Lower leg skin (tissue), 4 donors: Measurements from ENCODE around the gene IRX4. TPM values are rescaled to one million over a fixed set of nuclear protein-coding genes. Genes with fewer than 3 reads are reported as not detected.
A peak's percentile ranks its signal among the peaks of the same experiment; 100 is the strongest.

Experiments used
- DNase-seq, 2 donors: peaks; one replicate each; pipeline ENCODE4 v3.0.0-alpha.2; 2019; ENCODE audit warnings: low spot score in 2 of 2
- H3K4me3 ChIP-seq: fragments of 200-600 bp; sonication (generic); 2 replicates; pipeline ENCODE4 v1.5.1; 2017; ENCODE audit warnings: mild to moderate bottlenecking, low read depth; ENCODE audit not compliant: poor library complexity, severe bottlenecking
- POLR2A ChIP-seq, 2 donors: fragments of 450-650 bp; IDR thresholded peaks; one replicate each; pipeline ENCODE4 v1.6.1; 2016 to 2017; ENCODE audit warnings: antibody characterized with exemption in 2 of 2, mild to moderate bottlenecking in 1 of 2, moderate library complexity in 1 of 2
- WGBS, 2 donors: methylation state at CpG; one replicate each; pipeline ENCODE4 v1.1.5; 2018; 5-methylcytosine and 5-hydroxymethylcytosine counted together
- intact Hi-C: fragments of 100-400 bp; cut with DNase I; formaldehyde crosslinking; loops from one replicate; pipeline ENCODE4 v1.15.0; 2023; ENCODE audit warnings: low total_unique reads
- total RNA-seq, 4 donors: library from RNA; depleted of rRNA; stranded (reverse); fragments of >200 nt; gene quantifications; one replicate each; pipeline ENCODE4 v1.1.0, GENCODE V29; 2016
- TF ChIP-seq, protein P1 (sequence below), 3 donors: fragments of 450-650 bp; IDR thresholded peaks; one replicate each; pipeline ENCODE4 v1.5.1; 2016; ENCODE audit warnings: antibody characterized with exemption in 3 of 3, mild to moderate bottlenecking in 3 of 3, moderate library complexity in 2 of 3

The IRX4 gene
- total RNA-seq, 4 donors from 2014 or later, result 32.5 to 58.3 (median 48.5) TPM

GRCh38 chr5:1926471-1927341, 44.0 kb upstream of the IRX4 start:
- intact Hi-C loops, result no loop called here
- peak in 1 of 2 donors; percentile 72 for DNase-seq
- no peak for TF ChIP-seq POLR2A (IDR thresholded peaks at IDR 0.05)
- TF ChIP-seq, protein P1, sequence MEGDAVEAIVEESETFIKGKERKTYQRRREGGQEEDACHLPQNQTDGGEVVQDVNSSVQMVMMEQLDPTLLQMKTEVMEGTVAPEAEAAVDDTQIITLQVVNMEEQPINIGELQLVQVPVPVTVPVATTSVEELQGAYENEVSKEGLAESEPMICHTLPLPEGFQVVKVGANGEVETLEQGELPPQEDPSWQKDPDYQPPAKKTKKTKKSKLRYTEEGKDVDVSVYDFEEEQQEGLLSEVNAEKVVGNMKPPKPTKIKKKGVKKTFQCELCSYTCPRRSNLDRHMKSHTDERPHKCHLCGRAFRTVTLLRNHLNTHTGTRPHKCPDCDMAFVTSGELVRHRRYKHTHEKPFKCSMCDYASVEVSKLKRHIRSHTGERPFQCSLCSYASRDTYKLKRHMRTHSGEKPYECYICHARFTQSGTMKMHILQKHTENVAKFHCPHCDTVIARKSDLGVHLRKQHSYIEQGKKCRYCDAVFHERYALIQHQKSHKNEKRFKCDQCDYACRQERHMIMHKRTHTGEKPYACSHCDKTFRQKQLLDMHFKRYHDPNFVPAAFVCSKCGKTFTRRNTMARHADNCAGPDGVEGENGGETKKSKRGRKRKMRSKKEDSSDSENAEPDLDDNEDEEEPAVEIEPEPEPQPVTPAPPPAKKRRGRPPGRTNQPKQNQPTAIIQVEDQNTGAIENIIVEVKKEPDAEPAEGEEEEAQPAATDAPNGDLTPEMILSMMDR (IDR thresholded peaks at IDR 0.05), result no peak
- H3K4me3 ChIP-seq, result no peak overlapping the region
- WGBS, 2 donors, result 78% methylated on average over 27 to 29 of the region's 30 CpGs

- TF ChIP-seq POLR2A (IDR thresholded peaks at IDR 0.05), result no peak
- TF ChIP-seq, protein P1 (IDR thresholded peaks at IDR 0.05), result no peak
- 57 to 83% methylated on average over 3 to 4 of the region's 5 CpGs for WGBS, 2 donors
- intact Hi-C loops, result no loop called here
- H3K4me3 ChIP-seq, result no peak overlapping the region
- DNase-seq, result peak in 1 of 2 donors; percentile 49
These were observed 43.3 kb upstream of the IRX4 start for GRCh38 chr5:1926071-1926440.

DNA sequence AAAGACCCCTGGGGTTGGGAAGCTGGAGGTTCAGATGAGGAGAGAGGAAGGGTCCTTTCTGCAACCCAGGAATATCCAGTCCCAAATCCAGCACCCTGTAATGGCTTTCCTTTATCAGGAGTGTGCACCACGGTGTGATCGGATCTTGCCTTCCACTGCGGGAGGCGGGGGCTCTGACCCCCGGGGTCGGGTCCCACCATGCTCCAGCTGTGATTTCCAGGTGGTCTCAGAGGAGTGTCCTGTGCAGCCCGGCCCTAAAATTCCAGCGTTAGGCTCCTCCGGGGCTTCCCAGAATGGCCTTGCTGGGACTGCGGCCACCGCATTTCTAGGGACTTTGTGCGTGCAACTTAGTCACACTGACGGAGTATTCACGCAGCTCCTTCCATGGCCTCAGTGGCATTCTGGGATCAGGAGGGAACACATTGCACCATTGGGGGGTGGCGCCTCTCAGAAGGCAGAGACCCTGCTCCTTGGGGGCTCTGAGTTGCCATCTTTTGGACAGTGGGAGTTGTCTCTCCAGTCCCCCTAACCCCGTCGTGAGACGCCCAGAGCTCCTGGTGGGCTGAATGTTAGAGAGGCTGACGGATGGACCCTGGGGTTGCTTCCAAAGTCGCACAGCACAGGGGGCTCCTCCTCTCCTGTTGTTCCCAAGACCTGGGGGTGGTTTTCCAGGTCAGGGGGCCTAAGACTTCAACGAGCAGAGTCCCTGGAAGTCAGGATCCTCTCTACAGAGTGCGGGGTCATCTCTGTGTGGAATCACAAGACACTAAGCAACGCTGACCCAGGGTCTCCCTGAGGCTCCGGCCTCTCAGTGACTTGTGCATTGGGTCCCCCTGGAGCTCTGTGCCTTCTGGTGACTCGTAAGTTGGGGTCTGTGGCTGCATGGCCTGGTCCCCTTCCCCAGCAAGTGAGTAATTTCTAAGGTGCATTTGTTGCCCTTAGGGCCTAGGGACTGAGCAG, 42.7 kb upstream of the IRX4 start:
- intact Hi-C loops, result no loop called here
- DNase-seq, result peak in 1 of 2 donors; percentile 52
- H3K4me3 ChIP-seq, result no peak overlapping the region
- WGBS, 2 donors, result 74 to 80% methylated on average over 24 to 25 of the region's 25 CpGs
- TF ChIP-seq, protein P1 (IDR thresholded peaks at IDR 0.05), result no peak
- TF ChIP-seq POLR2A (IDR thresholded peaks at IDR 0.05), result no peak

DNA sequence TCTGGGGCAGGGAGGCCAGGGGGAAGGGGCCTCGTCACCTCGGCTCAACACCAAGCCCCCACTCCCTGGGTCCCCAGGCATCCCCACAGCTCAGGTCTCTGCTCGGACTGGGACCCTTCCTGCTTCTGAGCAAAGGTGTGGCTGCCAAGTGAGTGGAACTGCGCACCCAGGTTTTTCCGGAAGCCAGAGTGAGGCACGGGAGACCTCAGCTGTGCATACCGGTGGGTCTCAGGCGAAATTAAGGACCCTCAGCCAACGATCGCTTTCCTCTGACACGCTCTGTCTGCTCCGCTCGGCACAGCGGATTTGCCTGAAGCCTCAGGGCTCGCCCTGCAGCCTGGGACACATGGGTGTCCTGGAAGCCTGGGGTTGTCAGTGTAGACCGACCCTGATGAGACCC, 41.0 kb upstream of the IRX4 start:
- intact Hi-C loops, result no loop called here
- peak in 1 of 2 donors; percentile 68 for DNase-seq
- no peak for TF ChIP-seq POLR2A (IDR thresholded peaks at IDR 0.05)
- TF ChIP-seq, protein P1 (IDR thresholded peaks at IDR 0.05), result no peak
- 74 to 85% methylated on average over 14 to 16 of the region's 16 CpGs for WGBS, 2 donors
- no peak overlapping the region for H3K4me3 ChIP-seq

DNA sequence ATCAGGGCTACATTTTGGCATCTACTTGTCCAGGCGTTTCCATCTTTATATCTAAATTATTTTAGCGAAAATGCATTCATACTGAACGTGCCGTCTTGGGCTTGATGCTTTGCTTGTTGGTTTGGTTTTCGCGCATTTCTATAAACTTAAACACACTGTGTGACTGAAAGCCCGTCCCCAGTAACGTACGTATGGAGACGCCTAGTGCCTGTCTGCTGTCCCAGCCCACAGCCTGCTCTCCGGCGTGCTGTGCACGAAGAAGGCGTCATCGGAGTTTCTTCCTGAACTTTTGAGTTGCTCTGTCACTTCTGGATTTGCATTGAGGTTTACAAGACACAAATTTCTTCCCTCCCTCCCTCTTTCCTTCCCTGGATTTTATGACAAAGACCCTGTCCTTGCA, 40.6 kb upstream of the IRX4 start:
- DNase-seq, result peak in 1 of 2 donors; percentile 57

More for the DNA sequence above, 40.6 kb upstream of the IRX4 start:
- H3K4me3 ChIP-seq, result no peak overlapping the region
- intact Hi-C loops, result no loop called here
- TF ChIP-seq POLR2A (IDR thresholded peaks at IDR 0.05), result no peak
- TF ChIP-seq, protein P1 (IDR thresholded peaks at IDR 0.05), result no peak
- WGBS, 2 donors, result 90 to 92% methylated on average over 15 of the region's 15 CpGs
